Fibroblast of lung (primary cell): Measurements from ENCODE around the gene MS4A6E.

Source experiments
- EZH2 ChIP-seq: IDR thresholded peaks from 2 replicates; pipeline ENCODE4 v1.5.1; 2012; ENCODE audit warnings: low read length, control low read depth, mild to moderate bottlenecking; ENCODE audit errors: missing control alignments
- TF ChIP-seq, protein P1 (sequence below), 2 donors: IDR thresholded peaks in 1 of 2; conservative IDR thresholded peaks in 1 of 2; 1 replicate in 1 of 2; 2 replicates in 1 of 2; pipeline ENCODE4 v1.5.1; 2011 to 2012; ENCODE audit warnings: low read length in 2 of 2, control low read depth in 1 of 2, inconsistent platforms in 1 of 2, low read depth in 1 of 2, mild to moderate bottlenecking in 1 of 2

DNA sequence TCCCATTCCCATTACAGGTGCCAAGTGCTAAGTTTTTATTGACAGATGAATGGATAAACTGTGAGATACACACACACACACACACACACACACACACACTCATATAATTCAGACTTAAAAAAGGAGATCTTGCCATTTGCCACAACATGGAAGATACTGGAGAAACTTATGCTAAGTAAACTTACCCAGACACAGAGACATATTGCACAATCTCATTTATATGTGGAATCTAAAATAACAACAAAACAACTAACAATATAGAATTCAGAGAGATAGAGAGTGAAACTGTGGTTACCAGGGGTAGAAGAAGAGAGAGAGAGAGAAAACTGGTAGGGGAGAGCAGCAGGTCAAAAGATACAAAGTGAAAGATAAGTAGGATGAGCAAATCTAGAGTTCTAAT is 1.4 kb downstream of the MS4A6E start:
- TF ChIP-seq, protein P1, sequence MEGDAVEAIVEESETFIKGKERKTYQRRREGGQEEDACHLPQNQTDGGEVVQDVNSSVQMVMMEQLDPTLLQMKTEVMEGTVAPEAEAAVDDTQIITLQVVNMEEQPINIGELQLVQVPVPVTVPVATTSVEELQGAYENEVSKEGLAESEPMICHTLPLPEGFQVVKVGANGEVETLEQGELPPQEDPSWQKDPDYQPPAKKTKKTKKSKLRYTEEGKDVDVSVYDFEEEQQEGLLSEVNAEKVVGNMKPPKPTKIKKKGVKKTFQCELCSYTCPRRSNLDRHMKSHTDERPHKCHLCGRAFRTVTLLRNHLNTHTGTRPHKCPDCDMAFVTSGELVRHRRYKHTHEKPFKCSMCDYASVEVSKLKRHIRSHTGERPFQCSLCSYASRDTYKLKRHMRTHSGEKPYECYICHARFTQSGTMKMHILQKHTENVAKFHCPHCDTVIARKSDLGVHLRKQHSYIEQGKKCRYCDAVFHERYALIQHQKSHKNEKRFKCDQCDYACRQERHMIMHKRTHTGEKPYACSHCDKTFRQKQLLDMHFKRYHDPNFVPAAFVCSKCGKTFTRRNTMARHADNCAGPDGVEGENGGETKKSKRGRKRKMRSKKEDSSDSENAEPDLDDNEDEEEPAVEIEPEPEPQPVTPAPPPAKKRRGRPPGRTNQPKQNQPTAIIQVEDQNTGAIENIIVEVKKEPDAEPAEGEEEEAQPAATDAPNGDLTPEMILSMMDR (conservative IDR thresholded peaks at IDR 0.05 in 1 of 2, IDR thresholded peaks at IDR 0.05 in 1 of 2; ENCODE audit: low read depth in 1 of 2, low read length in 2 of 2), result no peak
- TF ChIP-seq EZH2, result no peak
